ENCODE results near the gene MPZL3.

The MPZL3 gene

DNA sequence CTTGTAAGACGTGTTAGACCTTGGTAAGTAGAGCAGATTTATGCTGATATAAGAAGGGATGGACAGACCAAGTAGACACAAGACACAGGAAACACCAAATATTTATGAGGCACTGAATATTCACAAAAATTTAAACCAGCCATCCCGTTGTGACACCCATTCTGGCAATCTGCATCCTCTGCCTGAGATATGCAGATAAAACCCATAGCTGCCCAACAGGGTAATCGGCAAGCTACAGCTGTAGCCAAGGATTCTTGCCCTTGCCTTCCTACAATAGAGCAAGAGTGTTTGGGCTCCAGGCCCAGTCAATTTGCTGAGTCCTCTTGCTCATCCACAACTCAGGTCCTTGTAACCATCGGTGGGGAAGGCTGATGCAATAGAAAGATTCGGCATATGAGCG lies 30.4 kb upstream of the MPZL3 start:
- Histone ChIP-seq H3K79me1 (replicated peaks; ENCODE audit: low read length, poor library complexity, severe bottlenecking) (no peaks in the 10 kb centered on the region), H3K27me3 (ENCODE audit: control insufficient read depth in 1 of 2, insufficient read depth in 1 of 2, low read length in 2 of 2) (peaks cover 6 to 8% of the 10 kb centered on the region in 2 experiments), H4K91ac (ENCODE audit: low read length) (no peak overlapping the region), H2AK5ac (ENCODE audit: low read length, severe bottlenecking) (no peak overlapping the region), H3K9me3 (ENCODE audit: control insufficient read depth, low read length) (no peaks in the 10 kb centered on the region), H4K8ac (ENCODE audit: low read length) (no peak overlapping the region), H3K4me1 (ENCODE audit: control insufficient read depth, insufficient read depth, low read depth, low read length) (no peaks in the 10 kb centered on the region), H3K27ac (ENCODE audit: low read length, poor library complexity, severe bottlenecking) (no peak overlapping the region), H3K4me2 (ENCODE audit: low read length, poor library complexity, severe bottlenecking) (no peak overlapping the region), H3K4ac (ENCODE audit: low read depth in 1 of 2, low read length in 2 of 2) (no peak overlapping the region), H2BK12ac (ENCODE audit: low read length in 2 of 2) (no peak overlapping the region), H2AFZ (ENCODE audit: low read depth, low read length) (no peak overlapping the region), H3K4me3 (ENCODE audit: insufficient read depth in 1 of 2, low read depth in 1 of 2, low read length in 2 of 2) (no peak overlapping the region), H2BK120ac (ENCODE audit: low read depth, low read length) (no peak overlapping the region), H3K18ac (ENCODE audit: low read depth in 1 of 2, low read length in 2 of 2) (no peak overlapping the region), H3K23ac (ENCODE audit: low read length in 2 of 2) (no peak overlapping the region), H3K9ac (ENCODE audit: low read length) (no peak overlapping the region), H3K36me3 (ENCODE audit: control insufficient read depth in 1 of 2, insufficient read depth in 2 of 2, low read depth in 1 of 2, low read length in 2 of 2) (no peaks in the 10 kb centered on the region), H2BK5ac (ENCODE audit: low read depth, low read length, poor library complexity, severe bottlenecking) (no peak overlapping the region), H2BK15ac (ENCODE audit: low read depth, poor library complexity, severe bottlenecking) (no peak overlapping the region), H3K14ac (ENCODE audit: low read length in 2 of 2) (no peak overlapping the region)
- no peak for DNase-seq
- 82% methylated on average over 3 of the region's 6 CpGs for WGBS

DNA sequence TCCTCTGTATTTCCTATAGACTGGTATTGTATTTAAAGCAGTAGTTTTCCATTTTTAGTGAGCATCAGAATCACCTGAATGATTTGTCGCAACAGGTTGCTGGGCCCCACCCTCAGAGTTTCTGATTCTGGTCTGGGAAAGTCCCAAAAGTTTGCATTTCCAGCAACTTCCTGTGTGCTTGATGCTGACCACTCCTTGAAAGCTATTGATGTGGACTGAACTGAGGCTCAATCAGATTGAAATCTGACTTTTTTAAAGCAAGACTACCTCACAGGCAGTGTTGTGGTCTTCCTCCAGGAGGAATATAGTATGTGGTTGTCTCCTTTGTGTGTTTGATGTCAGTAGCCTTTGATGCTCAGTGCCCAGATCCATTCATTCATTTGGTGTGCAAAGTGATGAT lies 29.1 kb upstream of the MPZL3 start:
- H2BK12ac ChIP-seq (ENCODE audit: low read length in 2 of 2), result no peak overlapping the region
- H3K27me3 ChIP-seq (ENCODE audit: control insufficient read depth in 1 of 2, insufficient read depth in 1 of 2, low read length in 2 of 2), result peaks cover 6 to 7% of the 10 kb centered on the region in 2 experiments
- no peak overlapping the region for H2AFZ ChIP-seq (ENCODE audit: low read depth, low read length)
- no peak overlapping the region for H4K8ac ChIP-seq (ENCODE audit: low read length)
- no peak overlapping the region for H3K4ac ChIP-seq (ENCODE audit: low read depth in 1 of 2, low read length in 2 of 2)
- H4K91ac ChIP-seq (ENCODE audit: low read length), result no peak overlapping the region
- H3K9ac ChIP-seq (ENCODE audit: low read length), result no peak overlapping the region
- H3K27ac ChIP-seq (ENCODE audit: low read length, poor library complexity, severe bottlenecking), result no peak overlapping the region
- no peak overlapping the region for H3K14ac ChIP-seq (ENCODE audit: low read length in 2 of 2)
- H2AK5ac ChIP-seq (ENCODE audit: low read length, severe bottlenecking), result no peak overlapping the region
- H3K79me1 ChIP-seq (replicated peaks; ENCODE audit: low read length, poor library complexity, severe bottlenecking), result no peaks in the 10 kb centered on the region
- peaks cover 2% of the 10 kb centered on the region for H3K4me1 ChIP-seq (ENCODE audit: control insufficient read depth, insufficient read depth, low read depth, low read length)
- H3K4me3 ChIP-seq (ENCODE audit: insufficient read depth in 1 of 2, low read depth in 1 of 2, low read length in 2 of 2), result no peak overlapping the region
- no peak overlapping the region for H3K4me2 ChIP-seq (ENCODE audit: low read length, poor library complexity, severe bottlenecking)
- no peak overlapping the region for H3K23ac ChIP-seq (ENCODE audit: low read length in 2 of 2)
- H3K36me3 ChIP-seq (ENCODE audit: control insufficient read depth in 1 of 2, insufficient read depth in 2 of 2, low read depth in 1 of 2, low read length in 2 of 2), result no peaks in the 10 kb centered on the region
- no peaks in the 10 kb centered on the region for H3K9me3 ChIP-seq (ENCODE audit: control insufficient read depth, low read length)
- WGBS, result 91% methylated on average over 1 of the region's 1 CpG
- no peak overlapping the region for H2BK15ac ChIP-seq (ENCODE audit: low read depth, poor library complexity, severe bottlenecking)
- no peak overlapping the region for H2BK120ac ChIP-seq (ENCODE audit: low read depth, low read length)
- no peak for DNase-seq
- no peak overlapping the region for H3K18ac ChIP-seq (ENCODE audit: low read depth in 1 of 2, low read length in 2 of 2)
- H2BK5ac ChIP-seq (ENCODE audit: low read depth, low read length, poor library complexity, severe bottlenecking), result no peak overlapping the region

DNA sequence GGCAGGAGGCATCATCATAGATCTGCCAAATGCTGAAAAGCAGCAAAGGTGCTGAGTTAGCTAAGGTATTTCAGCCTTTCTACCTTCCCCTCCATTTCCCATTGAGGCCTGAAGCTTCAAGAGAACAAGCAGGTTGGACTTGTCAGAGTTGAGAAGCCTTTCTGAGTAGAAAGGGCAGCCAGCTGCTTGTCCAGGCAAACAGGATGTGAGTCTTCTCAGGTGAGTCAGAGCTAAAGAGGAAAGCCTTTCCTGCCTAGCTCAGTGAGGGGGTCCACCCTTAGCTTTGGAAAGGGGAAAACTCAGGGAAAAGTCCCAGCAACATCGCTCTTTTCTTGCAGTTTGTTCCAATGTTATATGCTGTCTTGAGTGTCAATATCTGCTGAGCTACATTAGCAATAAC lies 25.1 kb upstream of the MPZL3 start:
- Histone ChIP-seq H3K27me3 (ENCODE audit: control insufficient read depth in 1 of 2, insufficient read depth in 1 of 2, low read length in 2 of 2) (peaks cover 20% of the 10 kb centered on the region in 2 experiments), H2AK5ac (ENCODE audit: low read length, severe bottlenecking) (no peak overlapping the region), H2AFZ (ENCODE audit: low read depth, low read length) (no peak overlapping the region), H3K4me3 (ENCODE audit: insufficient read depth in 1 of 2, low read depth in 1 of 2, low read length in 2 of 2) (no peak overlapping the region), H3K18ac (ENCODE audit: low read depth in 1 of 2, low read length in 2 of 2) (no peak overlapping the region), H3K14ac (ENCODE audit: low read length in 2 of 2) (peak overlapping the region in 1 of 2 experiments; percentile 62), H4K8ac (ENCODE audit: low read length) (no peak overlapping the region), H3K9ac (ENCODE audit: low read length) (no peak overlapping the region), H3K4me1 (ENCODE audit: control insufficient read depth, insufficient read depth, low read depth, low read length) (peaks cover 2% of the 10 kb centered on the region), H2BK12ac (ENCODE audit: low read length in 2 of 2) (no peak overlapping the region), H3K23ac (ENCODE audit: low read length in 2 of 2) (no peak overlapping the region), H4K91ac (ENCODE audit: low read length) (no peak overlapping the region), H3K4ac (ENCODE audit: low read depth in 1 of 2, low read length in 2 of 2) (no peak overlapping the region), H2BK120ac (ENCODE audit: low read depth, low read length) (no peak overlapping the region), H3K79me1 (replicated peaks; ENCODE audit: low read length, poor library complexity, severe bottlenecking) (no peaks in the 10 kb centered on the region), H2BK15ac (ENCODE audit: low read depth, poor library complexity, severe bottlenecking) (no peak overlapping the region), H3K36me3 (ENCODE audit: control insufficient read depth in 1 of 2, insufficient read depth in 2 of 2, low read depth in 1 of 2, low read length in 2 of 2) (no peaks in the 10 kb centered on the region), H3K9me3 (ENCODE audit: control insufficient read depth, low read length) (no peaks in the 10 kb centered on the region), H2BK5ac (ENCODE audit: low read depth, low read length, poor library complexity, severe bottlenecking) (no peak overlapping the region), H3K4me2 (ENCODE audit: low read length, poor library complexity, severe bottlenecking) (no peak overlapping the region), H3K27ac (ENCODE audit: low read length, poor library complexity, severe bottlenecking) (no peak overlapping the region)
- 89% methylated on average over 1 of the region's 1 CpG for WGBS
- no peak for DNase-seq

DNA sequence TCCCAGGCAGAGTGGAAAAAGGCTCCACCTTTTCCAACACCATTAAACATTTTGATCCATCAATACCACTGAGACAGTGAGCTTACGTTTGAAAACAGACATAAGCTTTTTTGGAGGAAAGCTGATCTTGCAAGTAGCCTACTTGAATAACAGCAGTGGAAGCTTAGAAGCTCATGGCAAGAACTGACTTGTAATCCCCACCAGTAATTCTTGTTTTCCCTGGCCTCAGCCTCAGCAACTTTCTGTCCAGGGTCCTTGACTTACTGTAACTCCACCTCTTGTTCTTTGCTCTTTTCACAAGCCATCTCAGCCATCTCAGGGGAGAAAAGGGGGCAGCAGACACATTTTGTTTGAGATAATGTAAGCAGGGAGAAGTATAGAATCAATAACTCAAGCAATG lies 24.3 kb upstream of the MPZL3 start:
- Histone ChIP-seq H2AFZ (ENCODE audit: low read depth, low read length) (no peak overlapping the region), H3K18ac (ENCODE audit: low read depth in 1 of 2, low read length in 2 of 2) (no peak overlapping the region), H3K79me1 (replicated peaks; ENCODE audit: low read length, poor library complexity, severe bottlenecking) (no peaks in the 10 kb centered on the region), H3K27ac (ENCODE audit: low read length, poor library complexity, severe bottlenecking) (no peak overlapping the region), H2BK15ac (ENCODE audit: low read depth, poor library complexity, severe bottlenecking) (no peak overlapping the region), H3K36me3 (ENCODE audit: control insufficient read depth in 1 of 2, insufficient read depth in 2 of 2, low read depth in 1 of 2, low read length in 2 of 2) (no peaks in the 10 kb centered on the region), H4K8ac (ENCODE audit: low read length) (no peak overlapping the region), H3K4me3 (ENCODE audit: insufficient read depth in 1 of 2, low read depth in 1 of 2, low read length in 2 of 2) (no peak overlapping the region), H2AK5ac (ENCODE audit: low read length, severe bottlenecking) (no peak overlapping the region), H4K91ac (ENCODE audit: low read length) (no peak overlapping the region), H2BK12ac (ENCODE audit: low read length in 2 of 2) (no peak overlapping the region), H3K4ac (ENCODE audit: low read depth in 1 of 2, low read length in 2 of 2) (no peak overlapping the region), H3K23ac (ENCODE audit: low read length in 2 of 2) (no peak overlapping the region), H2BK5ac (ENCODE audit: low read depth, low read length, poor library complexity, severe bottlenecking) (no peak overlapping the region), H3K4me2 (ENCODE audit: low read length, poor library complexity, severe bottlenecking) (no peak overlapping the region), H3K9ac (ENCODE audit: low read length) (no peak overlapping the region), H2BK120ac (ENCODE audit: low read depth, low read length) (no peak overlapping the region), H3K14ac (ENCODE audit: low read length in 2 of 2) (no peak overlapping the region), H3K4me1 (ENCODE audit: control insufficient read depth, insufficient read depth, low read depth, low read length) (peaks cover 2% of the 10 kb centered on the region), H3K27me3 (ENCODE audit: control insufficient read depth in 1 of 2, insufficient read depth in 1 of 2, low read length in 2 of 2) (peaks cover 20 to 24% of the 10 kb centered on the region in 2 experiments), H3K9me3 (ENCODE audit: control insufficient read depth, low read length) (no peaks in the 10 kb centered on the region)
- no peak for DNase-seq
- 85% methylated on average over 1 of the region's 1 CpG for WGBS

All from mesenchymal stem cell (in vitro differentiated cells and primary cell).